Measurements from ENCODE around the gene HS3ST5. TPM values are rescaled to one million over a fixed set of nuclear protein-coding genes. Genes with fewer than 3 reads are reported as not detected.

Gene HS3ST5
- total RNA-seq, 2 donors from 2014 or later = 0.34 TPM; not detected in 1

GRCh38 chr6:114366899-114367298 lies 24.1 kb upstream of the HS3ST5 start:
- no peak overlapping the region for H3K4me3 ChIP-seq
- H3K36me3 ChIP-seq = no peaks in the 10 kb centered on the region
- H3K27ac ChIP-seq = no peak overlapping the region
- DNase-seq (ENCODE audit: low spot score) = no peak
- no peaks in the 10 kb centered on the region for H3K27me3 ChIP-seq (replicated peaks; ENCODE audit: insufficient read depth)
- no peaks in the 10 kb centered on the region for H3K9me3 ChIP-seq
- intact Hi-C loops (cut with DNase I) = no loop called here
- no peak for TF ChIP-seq POLR2A (IDR thresholded peaks at IDR 0.05)
- no peaks in the 10 kb centered on the region for H3K4me1 ChIP-seq (replicated peaks)

- TF ChIP-seq POLR2A (IDR thresholded peaks at IDR 0.05) = no peak
- no peak for TF ChIP-seq CTCF (IDR thresholded peaks at IDR 0.05)
- no peak for TF ChIP-seq POLR2AphosphoS5 (IDR thresholded peaks at IDR 0.05)
- no peaks in the 10 kb centered on the region for H3K4me1 ChIP-seq (replicated peaks)
- no peak for DNase-seq (ENCODE audit: low spot score)
- no peaks in the 10 kb centered on the region for H3K27me3 ChIP-seq (replicated peaks; ENCODE audit: insufficient read depth)
- 48% methylated on average over 1 of the region's 1 CpG for WGBS
- no peak overlapping the region for H3K27ac ChIP-seq
- intact Hi-C loops (cut with DNase I) = no loop called here
- no peak overlapping the region for H3K4me3 ChIP-seq
- no peaks in the 10 kb centered on the region for H3K9me3 ChIP-seq
- no peaks in the 10 kb centered on the region for H3K36me3 ChIP-seq
These were observed 21.5 kb upstream of the HS3ST5 start for GRCh38 chr6:114364301-114364700.

- H3K9me3 ChIP-seq = no peaks in the 10 kb centered on the region
- TF ChIP-seq POLR2A (IDR thresholded peaks at IDR 0.05) = no peak
- TF ChIP-seq POLR2AphosphoS5 (IDR thresholded peaks at IDR 0.05) = no peak
- no peak for TF ChIP-seq CTCF (IDR thresholded peaks at IDR 0.05)
- no peak overlapping the region for H3K27ac ChIP-seq
- no peak for DNase-seq (ENCODE audit: low spot score)
- 94% methylated on average over 2 of the region's 2 CpGs for WGBS
- no peaks in the 10 kb centered on the region for H3K36me3 ChIP-seq
- no peak overlapping the region for H3K4me3 ChIP-seq
- H3K27me3 ChIP-seq (replicated peaks; ENCODE audit: insufficient read depth) = no peaks in the 10 kb centered on the region
- intact Hi-C loops (cut with DNase I) = no loop called here
- no peaks in the 10 kb centered on the region for H3K4me1 ChIP-seq (replicated peaks)
These were observed 20.1 kb upstream of the HS3ST5 start for GRCh38 chr6:114362957-114363356.

- 77% methylated on average over 4 of the region's 4 CpGs for WGBS
- Histone ChIP-seq H3K27me3 (replicated peaks; ENCODE audit: insufficient read depth) (no peaks in the 10 kb centered on the region), H3K27ac (no peak overlapping the region), H3K36me3 (no peaks in the 10 kb centered on the region), H3K4me3 (no peak overlapping the region), H3K9me3 (no peaks in the 10 kb centered on the region), H3K4me1 (replicated peaks) (no peaks in the 10 kb centered on the region)
- intact Hi-C loops (cut with DNase I) = no loop called here
- TF ChIP-seq POLR2AphosphoS5 (IDR thresholded peaks at IDR 0.05) (no peak), CTCF (IDR thresholded peaks at IDR 0.05) (no peak), POLR2A (IDR thresholded peaks at IDR 0.05) (no peak)
- no peak for DNase-seq (ENCODE audit: low spot score)
These were observed 19.6 kb upstream of the HS3ST5 start for GRCh38 chr6:114362396-114362795.

- Histone ChIP-seq H3K9me3 (no peaks in the 10 kb centered on the region), H3K36me3 (no peaks in the 10 kb centered on the region), H3K4me3 (no peak overlapping the region), H3K27me3 (replicated peaks; ENCODE audit: insufficient read depth) (no peaks in the 10 kb centered on the region), H3K27ac (no peak overlapping the region), H3K4me1 (replicated peaks) (no peaks in the 10 kb centered on the region)
- WGBS = 50% methylated on average over 1 of the region's 1 CpG
- intact Hi-C loops (cut with DNase I) = no loop called here
- DNase-seq (ENCODE audit: low spot score) = no peak
- TF ChIP-seq CTCF (IDR thresholded peaks at IDR 0.05) = no peak
- TF ChIP-seq POLR2A (IDR thresholded peaks at IDR 0.05) = no peak
- TF ChIP-seq POLR2AphosphoS5 (IDR thresholded peaks at IDR 0.05) = no peak
These were observed 18.2 kb upstream of the HS3ST5 start for GRCh38 chr6:114361036-114361435.

Data from prostate gland (tissue), 2 donors.